Choroid plexus epithelial cell (primary cell): ENCODE data around the gene PIP5K1B.

Experiments
- DNase-seq: peaks from one replicate; pipeline ENCODE4 v3.0.0-alpha.2; 2010; ENCODE audit warnings: low read depth
- H3K4me3 ChIP-seq: 2 replicates; pipeline ENCODE4 v1.5.1; 2011; ENCODE audit warnings: low read depth, mild to moderate bottlenecking, control low read depth, low read length, moderate library complexity
- CTCF ChIP-seq: conservative IDR thresholded peaks from 2 replicates; pipeline ENCODE4 v1.5.1; 2011; ENCODE audit warnings: low read depth, mild to moderate bottlenecking, control low read depth, inconsistent platforms, low read length, moderate library complexity

PIP5K1B gene

GRCh38 chr9:69028754-69029153 is 323.7 kb downstream of the PIP5K1B start:
- DNase-seq: no peak
- TF ChIP-seq CTCF: no peak
- H3K4me3 ChIP-seq: no peak overlapping the region

DNA sequence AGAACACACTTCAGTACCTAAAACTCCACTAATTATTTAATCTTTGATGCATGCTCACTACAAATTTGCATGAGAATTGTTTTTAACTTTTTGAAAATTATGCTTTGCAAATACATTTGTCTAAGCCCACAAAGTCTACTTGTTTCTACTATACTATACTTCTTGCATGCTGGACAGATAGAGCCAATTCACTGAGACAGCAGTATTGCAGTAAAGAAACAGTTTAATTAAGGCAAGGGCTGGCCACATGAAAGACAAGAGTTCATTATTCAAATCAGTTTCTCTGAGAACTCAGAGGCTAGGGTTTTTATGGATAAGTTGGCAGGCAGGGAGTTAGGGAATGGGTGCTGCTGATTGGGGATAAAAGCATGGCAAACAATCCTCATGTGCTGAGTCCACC is 324.5 kb downstream of the PIP5K1B start:
- no peak overlapping the region for H3K4me3 ChIP-seq
- no peak for TF ChIP-seq CTCF
- DNase-seq: no peak

GRCh38 chr9:69030851-69031645 is 326.0 kb downstream of the PIP5K1B start:
- no peak overlapping the region for H3K4me3 ChIP-seq
- TF ChIP-seq CTCF: no peak

GRCh38 chr9:69034071-69034470 is 329.0 kb downstream of the PIP5K1B start:
- no peak for DNase-seq
- no peak for TF ChIP-seq CTCF
- no peak overlapping the region for H3K4me3 ChIP-seq

More at GRCh38 chr9:69030851-69031645, 326.0 kb downstream of the PIP5K1B start:
- peak; percentile 33 for DNase-seq

DNA sequence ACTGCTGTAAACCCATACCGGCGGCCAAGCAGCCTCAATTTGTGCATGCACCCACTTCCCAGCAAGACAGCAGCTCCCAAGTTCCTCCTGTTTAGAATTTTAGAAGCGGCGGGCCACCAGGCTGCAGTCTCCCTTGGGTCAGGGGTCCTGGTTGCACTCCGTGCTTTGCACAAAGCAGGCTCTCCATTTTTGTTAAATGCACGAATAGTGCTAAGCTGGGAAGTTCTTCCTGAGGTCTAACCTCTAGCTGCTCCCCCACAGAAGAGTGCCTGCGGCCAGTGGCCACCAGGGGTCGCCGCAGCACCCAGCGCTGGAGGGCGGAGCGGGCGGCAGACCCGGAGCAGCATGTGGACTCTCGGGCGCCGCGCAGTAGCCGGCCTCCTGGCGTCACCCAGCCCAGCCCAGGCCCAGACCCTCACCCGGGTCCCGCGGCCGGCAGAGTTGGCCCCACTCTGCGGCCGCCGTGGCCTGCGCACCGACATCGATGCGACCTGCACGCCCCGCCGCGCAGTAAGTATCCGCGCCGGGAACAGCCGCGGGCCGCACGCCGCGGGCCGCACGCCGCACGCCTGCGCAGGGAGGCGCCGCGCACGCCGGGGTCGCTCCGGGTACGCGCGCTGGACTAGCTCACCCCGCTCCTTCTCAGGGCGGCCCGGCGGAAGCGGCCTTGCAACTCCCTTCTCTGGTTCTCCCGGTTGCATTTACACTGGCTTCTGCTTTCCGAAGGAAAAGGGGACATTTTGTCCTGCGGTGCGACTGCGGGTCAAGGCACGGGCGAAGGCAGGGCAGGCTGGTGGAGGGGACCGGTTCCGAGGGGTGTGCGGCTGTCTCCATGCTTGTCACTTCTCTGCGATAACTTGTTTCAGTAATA is 330.6 kb downstream of the PIP5K1B start, which contains the start of gene FXN:
Gene FXN, plus strand, starts transcription at position 315 of the 871 bp plus-strand sequence. Its CDS starts 31 bp downstream, at position 346.
- DNase-seq: peak; percentile 88
- peak; percentile 91 for TF ChIP-seq CTCF
- H3K4me3 ChIP-seq: peak within 1 kb of the TSS; percentile 68

DNA sequence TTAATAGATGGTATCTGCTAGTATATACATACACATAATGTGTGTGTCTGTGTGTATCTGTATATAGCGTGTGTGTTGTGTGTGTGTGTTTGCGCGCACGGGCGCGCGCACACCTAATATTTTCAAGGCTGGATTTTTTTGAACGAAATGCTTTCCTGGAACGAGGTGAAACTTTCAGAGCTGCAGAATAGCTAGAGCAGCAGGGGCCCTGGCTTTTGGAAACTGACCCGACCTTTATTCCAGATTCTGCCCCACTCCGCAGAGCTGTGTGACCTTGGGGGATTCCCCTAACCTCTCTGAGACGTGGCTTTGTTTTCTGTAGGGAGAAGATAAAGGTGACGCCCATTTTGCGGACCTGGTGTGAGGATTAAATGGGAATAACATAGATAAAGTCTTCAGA is 331.3 kb downstream of the PIP5K1B start:
- DNase-seq: peak; percentile 36
- no peak for TF ChIP-seq CTCF
- peak overlapping the region; percentile 68 for H3K4me3 ChIP-seq
